ENCODE results near the gene FLT1. TPM values are rescaled to one million over a fixed set of nuclear protein-coding genes. Genes with fewer than 3 reads are reported as not detected.
A peak's percentile ranks its signal among the peaks of the same experiment; 100 is the strongest.

Gene FLT1
- total RNA-seq, 1 donor from 2014 or later, result not detected

DNA sequence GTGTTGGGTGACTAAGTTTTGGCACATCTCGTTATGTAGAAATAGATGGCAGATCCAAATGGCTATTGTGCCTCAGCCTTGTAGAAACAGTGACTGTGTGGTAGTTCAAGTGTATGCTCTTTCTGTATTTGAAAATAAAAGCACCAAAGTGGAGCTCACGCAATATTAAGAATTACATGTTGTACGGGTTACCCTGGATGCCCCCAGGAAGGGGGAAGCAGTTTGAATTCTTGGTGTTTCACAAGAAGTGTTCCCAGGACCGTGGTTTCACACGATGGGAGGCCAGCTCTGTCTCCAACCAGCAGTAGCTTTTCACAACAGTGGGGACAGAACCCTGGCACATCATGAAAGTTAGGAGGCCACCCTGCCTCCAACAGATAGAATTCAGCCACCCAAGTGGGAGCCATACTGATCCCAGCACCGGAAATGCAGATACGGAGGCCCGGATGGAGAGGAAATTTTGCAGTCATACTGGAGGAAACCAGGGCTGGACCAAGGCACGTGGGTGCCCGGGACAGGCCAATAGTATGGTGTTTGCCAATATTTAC, 8.9 kb downstream of the FLT1 start:
- no peak for DNase-seq (ENCODE audit: low read depth)

DNA sequence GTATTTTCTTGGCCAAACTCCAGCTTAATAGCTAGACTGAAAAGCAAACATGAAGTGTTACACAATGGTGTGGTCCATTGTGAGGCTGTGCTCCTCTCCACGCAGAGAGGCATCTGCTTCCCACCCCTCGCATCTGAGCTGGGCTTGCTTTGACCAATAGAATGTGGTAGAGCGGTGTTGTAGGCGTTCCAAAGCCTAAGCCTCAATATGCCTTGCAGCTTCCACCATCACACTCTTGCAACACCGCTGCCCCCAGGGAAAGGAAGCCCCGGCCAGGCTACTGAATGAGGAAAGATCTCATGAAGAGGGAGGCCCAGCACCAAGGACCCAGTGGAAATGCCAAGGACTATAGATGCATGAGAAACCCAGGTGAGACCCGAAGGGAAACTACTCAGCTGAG, 9.4 kb downstream of the FLT1 start:
- no peak for DNase-seq (ENCODE audit: low read depth)

DNA sequence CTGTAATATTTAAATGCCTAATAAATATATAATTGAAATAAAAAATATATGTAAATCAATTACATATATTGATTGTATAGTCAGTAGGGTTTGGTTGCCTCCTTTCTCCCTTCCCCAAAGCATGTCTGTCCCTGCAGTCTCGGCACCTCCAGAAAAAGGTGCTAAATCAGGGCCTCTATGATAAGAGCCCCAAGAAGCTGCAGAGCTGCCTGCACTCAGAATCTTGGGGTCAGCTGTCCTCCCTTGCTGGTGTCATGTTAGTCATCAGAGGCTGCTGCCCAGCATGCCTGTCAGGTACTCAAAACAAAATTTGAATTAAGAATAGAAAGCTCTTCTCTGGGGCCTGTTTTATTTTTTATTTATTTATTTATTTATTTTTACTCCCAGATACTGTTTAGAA, 9.8 kb downstream of the FLT1 start:
- no peak for DNase-seq (ENCODE audit: low read depth)

DNA sequence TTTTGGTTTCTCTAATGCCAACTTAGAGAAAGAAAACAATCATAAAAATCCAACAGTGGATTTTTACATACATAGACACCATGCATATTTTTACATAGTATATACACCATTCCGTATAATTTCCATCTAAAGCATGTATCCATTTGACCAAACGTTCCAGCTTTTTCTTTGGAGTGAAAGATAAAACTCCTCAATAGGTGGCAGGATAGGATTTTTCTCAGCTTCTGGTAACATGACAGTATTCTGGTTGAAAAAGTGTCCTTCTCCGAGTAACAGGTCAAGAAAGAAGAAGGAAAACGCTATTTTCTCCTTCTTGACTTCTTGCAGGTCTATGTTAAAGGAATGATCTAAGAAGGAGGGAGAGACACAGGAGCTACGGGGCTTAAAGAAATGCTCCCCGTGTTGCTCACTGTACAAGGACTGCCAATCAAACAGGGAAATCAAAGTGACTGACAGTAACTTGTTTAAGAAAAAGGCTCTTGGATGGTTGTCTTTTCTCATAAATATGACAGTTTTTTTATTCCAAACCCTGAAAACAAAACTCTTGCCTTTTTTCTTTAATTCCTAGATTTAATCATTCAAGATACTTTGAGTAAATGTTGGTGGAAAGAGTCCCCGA, 11.5 kb downstream of the FLT1 start:
- no peak for DNase-seq (ENCODE audit: low read depth)

DNA sequence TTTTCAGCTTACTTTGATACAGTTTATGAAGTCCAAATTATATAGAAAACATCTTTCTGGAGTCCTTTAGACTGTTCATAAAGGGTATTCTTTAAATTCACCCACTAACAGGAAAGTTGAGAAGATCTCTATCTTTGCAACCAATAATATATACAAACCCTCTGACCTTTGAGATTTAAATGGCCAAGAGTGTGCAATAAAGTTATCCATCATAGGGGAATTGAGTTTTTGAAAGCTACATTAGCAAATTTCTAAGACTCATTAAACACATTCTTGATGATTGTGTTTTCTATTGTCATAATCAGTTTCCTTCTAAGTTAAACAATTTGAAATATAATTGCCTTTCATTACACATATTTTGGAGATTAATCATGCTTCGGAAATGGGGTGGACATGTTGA, 15.9 kb downstream of the FLT1 start:
- no peak for DNase-seq (ENCODE audit: low read depth)

DNA sequence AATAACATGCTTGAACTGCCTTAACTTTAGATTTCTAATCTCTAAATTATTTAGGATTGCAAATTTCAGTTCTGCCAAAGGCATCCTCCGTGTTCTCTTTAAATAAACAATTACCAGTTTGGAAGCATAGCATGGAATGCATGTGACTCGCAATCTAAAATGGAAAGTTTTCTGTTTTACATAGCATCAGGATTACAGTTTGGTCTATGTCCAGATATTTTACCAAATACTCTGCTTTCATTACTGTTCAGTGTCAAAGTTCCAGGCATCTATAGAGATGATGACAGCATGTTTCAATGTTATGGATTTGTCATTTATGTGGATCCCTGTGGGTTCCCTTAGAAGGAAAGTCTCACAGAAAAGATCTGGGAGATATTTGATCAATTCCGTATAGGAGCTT, 16.8 kb downstream of the FLT1 start:
- no peak for DNase-seq (ENCODE audit: low read depth)

DNA sequence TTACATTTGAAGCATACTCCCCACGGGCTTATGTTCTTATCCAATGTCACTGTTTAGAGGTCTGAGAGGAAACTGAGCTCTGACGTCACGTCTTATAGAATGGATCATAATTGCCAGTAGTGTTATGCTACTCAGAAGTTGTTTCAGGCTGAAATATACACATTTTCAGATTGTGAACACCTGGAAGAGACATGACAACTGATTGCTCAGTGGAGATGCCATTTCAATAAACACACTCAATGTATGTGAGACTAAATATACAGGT, 17.3 kb downstream of the FLT1 start:
- no peak for DNase-seq (ENCODE audit: low read depth)

DNA sequence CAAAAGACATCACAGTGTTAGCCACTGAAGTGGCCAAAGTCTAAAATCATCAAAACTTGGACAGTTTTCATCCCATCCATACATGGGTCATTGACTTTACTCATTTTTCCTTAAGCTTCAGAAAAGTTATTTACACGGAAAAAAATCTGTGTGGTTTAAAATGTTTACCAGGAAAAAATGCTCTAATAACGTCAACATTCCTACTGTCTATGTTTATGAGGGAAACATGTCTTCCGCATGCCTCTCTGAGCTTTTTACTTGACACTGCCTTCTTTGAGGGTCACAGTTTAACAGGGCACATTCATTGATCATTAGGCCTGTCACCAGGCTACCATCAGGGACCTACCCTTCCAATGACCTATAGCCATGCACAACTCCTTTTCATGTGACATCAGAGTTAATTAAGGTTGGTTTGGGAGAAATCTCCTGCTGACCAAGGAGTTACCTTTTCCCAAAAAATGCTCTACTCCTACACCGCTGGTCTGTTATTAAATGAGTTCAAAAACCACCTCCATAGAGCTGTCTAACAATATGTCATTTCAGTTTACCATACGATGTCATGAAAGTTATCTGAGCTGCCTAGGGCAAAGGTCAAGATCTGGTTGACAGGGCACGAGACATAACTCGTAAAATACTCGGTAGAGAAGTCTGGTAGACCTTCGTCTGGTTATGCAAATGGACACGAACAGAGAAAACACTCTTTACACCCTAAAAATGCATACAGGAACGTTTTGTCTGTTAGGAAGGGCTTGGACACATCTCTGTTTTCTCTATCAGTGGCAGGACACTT, 17.8 kb downstream of the FLT1 start:
- no peak for DNase-seq (ENCODE audit: low read depth)

DNA sequence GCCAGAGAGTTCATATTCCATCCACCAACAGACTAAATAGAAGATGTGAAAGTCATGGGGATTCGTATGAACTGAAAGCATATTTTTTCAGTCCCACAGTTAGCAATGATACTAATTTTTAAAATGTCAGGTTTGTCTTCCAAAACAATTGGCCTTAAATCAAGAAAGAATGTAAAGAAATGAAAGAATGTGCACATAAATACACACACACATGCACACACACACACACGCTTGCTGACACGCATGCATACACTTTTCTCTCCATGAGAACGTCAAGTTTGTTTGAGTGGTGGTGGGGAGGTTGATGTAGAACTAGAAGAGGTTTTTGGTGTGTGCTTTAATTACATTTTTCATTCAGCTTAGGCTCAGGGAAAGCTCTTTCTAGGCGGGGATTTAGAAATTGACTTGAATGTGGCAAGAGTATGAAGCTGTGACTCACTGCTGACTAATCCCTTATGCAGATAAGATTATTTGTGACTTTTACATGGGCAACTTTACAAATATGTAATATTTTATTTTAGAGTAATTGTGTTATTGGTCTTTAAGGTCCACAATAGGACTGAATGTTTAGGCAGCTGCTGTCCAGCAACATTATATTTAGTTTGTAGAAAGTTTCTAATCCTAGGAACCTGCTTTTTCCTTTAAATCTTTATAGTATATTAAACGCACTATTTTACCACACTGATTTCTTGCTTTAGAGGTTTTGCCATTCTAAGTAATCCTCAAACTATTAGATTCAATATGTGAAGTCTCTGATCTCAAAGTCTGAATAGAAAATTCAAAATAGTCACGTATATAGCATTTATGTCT, 18.8 kb downstream of the FLT1 start:
- peak; percentile 14 for DNase-seq (ENCODE audit: low read depth)

DNA sequence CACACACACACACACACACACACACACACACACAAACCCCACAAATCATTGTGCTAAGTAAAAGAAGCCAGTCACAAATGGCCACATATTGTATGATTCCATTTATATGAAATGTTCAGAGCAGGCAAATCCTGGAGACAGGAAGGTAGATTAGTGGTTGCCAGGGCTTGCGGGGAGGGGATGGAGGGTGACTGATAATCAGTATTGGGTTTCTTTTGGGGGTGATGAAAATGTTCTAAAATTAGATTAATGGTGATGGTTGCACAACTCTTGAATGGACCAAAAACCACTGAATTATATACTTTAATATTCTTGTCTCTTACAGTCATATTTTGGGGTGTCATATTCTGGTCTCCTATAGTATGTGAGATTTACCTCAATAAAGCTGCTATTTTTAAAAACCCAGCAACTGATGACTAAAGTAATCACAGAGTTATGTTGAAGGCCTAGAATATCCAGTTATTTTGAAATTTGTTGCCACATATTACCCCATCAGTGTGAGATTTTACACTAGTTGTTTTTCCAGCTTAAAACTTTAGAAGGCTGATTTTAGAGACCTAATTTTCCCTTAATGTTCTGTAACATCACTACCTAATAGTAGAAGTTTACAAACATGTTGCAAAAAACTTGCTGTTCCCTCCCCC, 20.3 kb downstream of the FLT1 start:
- DNase-seq (ENCODE audit: low read depth), result no peak

DNA sequence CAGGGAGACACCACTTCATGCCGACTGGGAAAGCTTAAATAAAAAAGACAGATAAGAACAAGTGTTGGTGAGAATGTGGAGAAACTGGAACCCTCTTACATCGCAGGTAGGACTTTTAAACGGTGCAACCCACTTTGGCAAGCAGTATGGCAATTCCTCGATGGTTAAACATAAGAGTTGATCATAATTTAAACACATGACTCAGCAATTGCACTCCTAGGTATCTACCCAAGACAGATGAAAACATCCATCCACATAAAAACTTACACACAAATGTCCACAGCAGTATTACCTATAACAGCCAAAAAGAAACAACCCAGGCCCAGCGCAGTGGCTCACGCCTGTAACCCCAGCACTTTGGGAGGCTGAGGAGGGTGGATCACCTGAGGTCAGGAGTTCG, 21.9 kb downstream of the FLT1 start:
- DNase-seq (ENCODE audit: low read depth), result no peak

DNA sequence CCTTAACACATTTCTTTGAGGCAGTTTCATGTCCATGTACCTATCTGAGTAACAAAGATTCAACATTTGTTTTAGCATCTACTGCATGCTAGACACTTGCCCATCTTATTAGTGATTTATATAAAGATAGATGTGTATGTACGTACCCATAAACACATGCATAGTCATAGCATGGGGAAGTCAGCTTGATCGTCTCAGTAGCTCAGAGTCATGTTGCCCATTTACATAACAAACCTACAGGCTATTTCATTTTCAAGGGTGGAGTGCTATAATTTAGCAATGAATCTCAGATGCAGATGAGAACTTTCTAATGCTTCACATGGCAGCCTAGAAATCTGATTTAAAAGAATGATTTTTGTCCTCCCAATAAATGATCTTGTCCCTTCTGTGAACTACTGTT, 23.5 kb downstream of the FLT1 start:
- DNase-seq (ENCODE audit: low read depth), result no peak

DNA sequence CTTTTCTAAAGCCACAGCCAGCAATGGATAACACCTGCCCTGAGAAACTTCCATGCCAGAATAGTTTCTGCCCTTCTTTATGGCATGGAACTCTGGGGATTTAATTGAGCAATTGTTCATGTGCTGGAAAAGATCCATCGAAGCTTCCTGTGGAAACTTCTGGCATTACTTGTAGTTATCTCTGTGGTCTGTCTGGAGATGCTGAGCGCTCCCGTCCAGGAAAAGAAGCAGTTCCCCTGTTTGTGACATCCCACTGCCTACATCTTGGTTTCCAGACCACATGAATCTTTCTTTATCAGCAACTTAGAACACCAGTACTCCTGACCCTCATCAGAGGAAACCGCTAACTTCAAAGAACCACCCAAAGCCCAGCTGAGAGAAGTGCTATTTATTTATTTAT, 24.6 kb downstream of the FLT1 start:
- DNase-seq (ENCODE audit: low read depth), result no peak

DNA sequence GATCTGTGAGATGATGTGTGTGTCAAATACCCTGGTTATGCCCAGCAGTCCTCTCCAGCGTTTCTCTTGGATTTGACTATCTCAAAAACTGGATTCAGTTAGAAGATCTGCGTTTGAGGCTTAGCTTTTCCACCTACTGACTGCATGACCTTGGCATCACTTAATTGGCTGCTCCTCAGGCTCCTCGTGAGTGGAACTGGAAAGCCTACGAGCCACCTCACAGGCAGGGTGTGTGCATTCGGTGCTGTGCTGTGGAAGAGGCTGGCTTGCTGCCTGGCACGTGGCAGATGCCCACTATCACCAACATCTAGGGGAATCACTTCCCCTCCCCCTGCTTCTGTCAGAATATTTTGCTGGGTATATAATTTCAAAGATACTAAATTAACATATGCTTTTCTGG, 25.6 kb downstream of the FLT1 start:
- no peak for DNase-seq (ENCODE audit: low read depth)

DNA sequence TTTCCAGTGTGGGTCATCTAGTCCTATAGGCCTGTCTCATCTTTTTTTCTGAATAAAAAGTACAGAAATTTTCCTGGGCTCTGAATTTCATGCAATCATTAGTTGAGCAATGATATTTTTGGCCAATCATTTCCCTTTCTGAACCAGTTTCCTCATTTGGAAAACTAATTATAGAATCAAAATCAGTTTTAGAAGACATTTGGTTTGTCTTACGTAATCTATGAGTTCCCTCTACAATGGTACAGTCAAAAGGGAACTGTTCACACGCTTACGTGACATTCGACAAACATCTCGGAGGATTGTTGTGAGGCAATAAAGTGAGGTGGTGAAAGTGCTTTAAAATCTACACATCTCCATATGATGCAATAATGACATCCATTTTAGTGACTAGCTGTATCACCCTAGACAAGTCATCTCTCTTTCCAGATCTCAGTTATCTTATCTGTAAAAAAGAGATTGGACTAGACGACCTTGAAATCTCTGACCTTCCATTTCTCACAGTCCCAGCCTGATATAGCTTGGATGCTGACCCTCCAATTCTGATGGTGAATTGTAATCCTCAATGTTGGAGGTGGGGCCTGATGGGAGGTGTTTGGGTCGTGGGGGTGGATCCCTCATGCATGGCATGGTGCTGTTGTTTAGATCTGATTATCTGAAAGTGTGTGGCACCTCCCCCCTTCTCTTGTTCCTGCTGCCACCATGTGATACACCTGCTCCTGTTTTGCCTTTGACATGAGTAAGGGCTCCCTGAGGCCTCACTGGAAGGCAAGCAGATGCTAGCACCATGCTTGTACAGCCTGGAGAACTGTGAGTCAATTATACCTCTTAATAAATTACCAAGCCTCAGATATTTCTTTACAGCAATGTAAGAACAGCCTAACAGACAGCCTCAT, 26.7 kb downstream of the FLT1 start:
- DNase-seq (ENCODE audit: low read depth), result no peak

DNA sequence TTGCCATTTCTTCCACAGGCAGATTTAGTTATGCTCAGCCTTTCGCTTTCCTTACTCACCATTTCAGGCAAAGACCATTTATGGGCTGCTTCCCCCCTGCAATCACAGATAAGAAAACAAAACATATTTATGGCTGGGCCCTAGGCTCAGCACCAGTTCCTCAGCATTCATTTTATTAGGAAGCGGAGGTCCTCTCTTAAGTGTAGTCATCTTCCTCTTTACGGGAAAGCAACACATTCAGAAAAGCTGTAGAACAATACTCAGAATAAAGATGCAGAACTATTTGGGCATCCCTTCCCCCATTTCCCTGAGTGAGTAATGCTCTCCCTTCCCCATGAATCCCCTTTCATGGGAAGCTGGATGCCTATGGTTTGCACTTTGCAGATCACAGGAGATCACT, 27.9 kb downstream of the FLT1 start:
- no peak for DNase-seq (ENCODE audit: low read depth)

DNA sequence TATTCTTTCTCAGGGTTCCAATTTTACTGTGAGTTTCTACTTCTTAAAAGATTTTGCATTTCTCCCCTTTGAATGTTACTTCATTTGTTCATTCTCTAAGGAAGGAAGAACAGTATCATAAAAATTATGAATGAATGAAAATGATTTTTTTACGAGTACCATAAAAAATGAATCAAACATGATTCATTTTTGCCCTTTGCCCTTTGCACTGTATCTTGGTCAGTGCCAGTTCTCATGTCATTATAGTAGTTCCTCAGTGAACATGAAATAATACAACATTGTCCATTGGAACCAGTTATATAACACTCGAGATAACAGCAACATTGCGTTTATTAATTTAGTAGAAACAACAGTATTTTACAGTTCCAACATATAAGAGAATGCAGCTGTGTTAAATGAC, 28.8 kb downstream of the FLT1 start:
- DNase-seq (ENCODE audit: low read depth), result no peak

DNA sequence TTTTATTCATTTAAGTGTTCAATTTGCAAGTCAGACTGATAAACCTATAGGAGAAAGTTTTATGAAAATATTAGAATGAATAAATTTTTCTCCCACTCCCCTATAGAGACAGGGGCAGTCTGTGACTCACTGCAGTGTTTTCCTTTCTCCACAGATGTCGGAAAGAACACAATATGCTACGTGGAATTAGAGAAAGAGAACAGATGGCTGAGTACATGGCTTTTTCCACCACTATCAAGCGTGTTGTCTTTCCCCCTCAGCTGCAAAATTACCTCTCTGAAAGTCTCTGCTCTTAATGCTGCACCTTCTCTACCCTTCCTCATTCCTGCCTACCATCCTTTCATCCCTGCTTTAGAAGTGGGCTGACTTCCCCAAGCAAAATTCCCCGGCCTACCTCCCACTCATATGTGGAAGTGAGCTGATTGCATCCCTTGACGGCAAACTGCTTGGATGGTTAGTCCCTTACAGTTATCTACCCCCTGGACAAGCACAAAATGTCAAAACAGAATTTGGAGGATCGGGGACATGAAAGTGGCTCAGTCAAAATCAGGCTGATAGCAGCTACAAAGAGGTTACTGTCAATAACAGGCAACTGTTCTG, 30.0 kb downstream of the FLT1 start:
- DNase-seq (ENCODE audit: low read depth), result no peak

DNA sequence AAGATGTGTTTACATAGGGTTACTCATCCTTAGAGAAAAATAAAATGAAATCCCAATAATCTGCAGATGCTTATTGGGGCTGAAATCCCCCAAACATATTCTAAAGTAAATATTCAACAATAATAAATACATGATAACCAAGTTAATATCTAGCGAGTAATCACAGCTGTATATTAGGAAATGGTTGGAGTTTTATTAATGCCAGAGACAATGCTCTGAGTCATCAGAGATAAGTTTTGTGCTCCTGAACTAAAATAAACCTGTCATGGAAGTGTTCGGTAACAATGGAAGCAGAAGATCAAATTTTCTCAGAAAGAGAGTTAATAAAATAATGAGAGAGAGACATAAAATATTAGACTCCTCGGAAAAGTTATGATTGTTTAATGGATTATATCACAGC, 31.4 kb downstream of the FLT1 start:
- DNase-seq (ENCODE audit: low read depth), result no peak

DNA sequence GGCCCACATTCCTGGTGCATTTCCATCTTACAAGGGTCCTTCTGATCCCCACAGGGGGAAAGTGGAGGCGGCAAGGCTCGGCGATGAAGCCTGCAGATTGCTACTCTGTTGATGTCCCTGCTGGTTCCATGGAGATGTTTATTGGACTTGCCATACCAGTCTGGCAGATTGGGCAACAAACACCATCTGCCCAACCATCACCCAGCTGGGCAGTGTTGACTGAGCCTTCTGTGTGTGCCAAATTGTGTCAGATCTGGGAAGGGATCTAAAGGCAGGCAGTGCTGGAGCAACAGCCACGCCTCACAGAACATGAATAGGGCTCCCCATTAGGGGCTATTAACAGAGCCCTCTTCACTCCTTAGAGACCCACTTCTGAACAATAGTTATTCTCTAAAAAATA, 35.0 kb downstream of the FLT1 start:
- no peak for DNase-seq (ENCODE audit: low read depth)

All from myocyte (in vitro differentiated cells).